ENCODE results near the gene JAG1.

DNA sequence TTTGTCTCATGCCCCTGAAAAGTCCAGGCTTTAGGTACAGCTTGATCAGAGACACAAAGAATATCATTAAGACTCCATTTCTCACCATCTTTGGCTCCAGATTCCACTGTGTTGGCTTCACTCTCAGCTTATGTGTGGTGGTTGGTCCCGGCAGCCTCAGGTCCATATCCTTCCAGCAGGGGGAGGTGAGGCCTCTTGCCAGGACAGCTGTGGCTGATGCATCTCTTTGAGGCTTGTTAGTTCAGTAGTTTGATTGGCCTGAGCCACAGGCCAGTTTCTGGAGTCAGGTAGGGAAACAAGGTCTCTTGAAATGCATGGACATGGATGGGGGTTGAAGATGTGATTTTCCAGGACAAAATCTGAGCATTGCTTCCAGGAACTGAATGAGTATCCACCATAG is 62.4 kb downstream of the JAG1 start:
- TF ChIP-seq, protein P1, sequence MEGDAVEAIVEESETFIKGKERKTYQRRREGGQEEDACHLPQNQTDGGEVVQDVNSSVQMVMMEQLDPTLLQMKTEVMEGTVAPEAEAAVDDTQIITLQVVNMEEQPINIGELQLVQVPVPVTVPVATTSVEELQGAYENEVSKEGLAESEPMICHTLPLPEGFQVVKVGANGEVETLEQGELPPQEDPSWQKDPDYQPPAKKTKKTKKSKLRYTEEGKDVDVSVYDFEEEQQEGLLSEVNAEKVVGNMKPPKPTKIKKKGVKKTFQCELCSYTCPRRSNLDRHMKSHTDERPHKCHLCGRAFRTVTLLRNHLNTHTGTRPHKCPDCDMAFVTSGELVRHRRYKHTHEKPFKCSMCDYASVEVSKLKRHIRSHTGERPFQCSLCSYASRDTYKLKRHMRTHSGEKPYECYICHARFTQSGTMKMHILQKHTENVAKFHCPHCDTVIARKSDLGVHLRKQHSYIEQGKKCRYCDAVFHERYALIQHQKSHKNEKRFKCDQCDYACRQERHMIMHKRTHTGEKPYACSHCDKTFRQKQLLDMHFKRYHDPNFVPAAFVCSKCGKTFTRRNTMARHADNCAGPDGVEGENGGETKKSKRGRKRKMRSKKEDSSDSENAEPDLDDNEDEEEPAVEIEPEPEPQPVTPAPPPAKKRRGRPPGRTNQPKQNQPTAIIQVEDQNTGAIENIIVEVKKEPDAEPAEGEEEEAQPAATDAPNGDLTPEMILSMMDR (IDR thresholded peaks at IDR 0.05), result peak in 5 of 6 experiments; percentile 22 to 38 (median 32)
- TF ChIP-seq POLR2A (IDR thresholded peaks at IDR 0.05), result no peak
